ENCODE data around the gene TRAIP. TPM values are rescaled to one million over a fixed set of nuclear protein-coding genes. Genes with fewer than 3 reads are reported as not detected.

Gene TRAIP
- total RNA-seq, 1 experiment from 2014 or later, result 28.0 TPM

GRCh38 chr3:49878686-49879085 is 22.3 kb upstream of the TRAIP start:
- Mint-ChIP-seq H3K4me3 (ENCODE audit: unreplicated experiment) (no peak overlapping the region), H3K36me3 (ENCODE audit: insufficient read depth, unreplicated experiment) (no peaks in the 10 kb centered on the region), H3K27ac (ENCODE audit: unreplicated experiment) (no peak overlapping the region), H3K4me1 (ENCODE audit: low read depth, unreplicated experiment) (peaks cover 10% of the 10 kb centered on the region), H3K27me3 (ENCODE audit: insufficient read depth, unreplicated experiment) (no peaks in the 10 kb centered on the region), H3K9me3 (ENCODE audit: unreplicated experiment) (no peaks in the 10 kb centered on the region)
- no peak for DNase-seq
- no peak overlapping the region for H3K4me3 ChIP-seq (ENCODE audit: low read depth, low read length)
- H3K4me1 ChIP-seq, result peaks cover 40% of the 10 kb centered on the region
- TF ChIP-seq CTCF (IDR thresholded peaks at IDR 0.05; ENCODE audit: insufficient read depth in 1 of 2, low read depth in 1 of 2, low read length in 1 of 2, severe bottlenecking in 1 of 2, unreplicated experiment in 1 of 2), result no peak
- ChIA-PET POLR2A (interaction anchor here (0.6 kb wide), 1 partner anchor 470 kb away, joined by 3 read pairs; no protein-coding TSS in a partner anchor), CTCF (no interaction called here)
- H3K9me3 ChIP-seq, result no peaks in the 10 kb centered on the region
- intact Hi-C loops (cut with micrococcal nuclease; ENCODE audit: unreplicated experiment), result no loop called here
- no TSS peak for BruUV-seq (replicated peaks)
- H3K27me3 ChIP-seq (replicated peaks; ENCODE audit: control insufficient read depth, insufficient read depth, low read length), result no peaks in the 10 kb centered on the region
- H3K36me3 ChIP-seq (ENCODE audit: control insufficient read depth, insufficient read depth, low read length), result no peaks in the 10 kb centered on the region

GRCh38 chr3:49877716-49878115 is 21.4 kb upstream of the TRAIP start:
- H3K36me3 Mint-ChIP-seq (ENCODE audit: insufficient read depth, unreplicated experiment), result no peaks in the 10 kb centered on the region
- H3K9me3 Mint-ChIP-seq (ENCODE audit: unreplicated experiment), result no peaks in the 10 kb centered on the region
- intact Hi-C loops (cut with micrococcal nuclease; ENCODE audit: unreplicated experiment), result no loop called here
- H3K4me3 Mint-ChIP-seq (ENCODE audit: unreplicated experiment), result no peak overlapping the region
- DNase-seq, result no peak
- ChIA-PET CTCF (interaction anchor here (0.6 to 0.7 kb wide), 2 partner anchors 25 to 1514 kb away, joined by 6 to 8 read pairs; no protein-coding TSS in a partner anchor), POLR2A (no interaction called here)
- Histone ChIP-seq H3K4me1 (peaks cover 50% of the 10 kb centered on the region), H3K36me3 (ENCODE audit: control insufficient read depth, insufficient read depth, low read length) (no peaks in the 10 kb centered on the region), H3K4me3 (ENCODE audit: low read depth, low read length) (no peak overlapping the region), H3K9me3 (no peaks in the 10 kb centered on the region), H3K27me3 (replicated peaks; ENCODE audit: control insufficient read depth, insufficient read depth, low read length) (no peaks in the 10 kb centered on the region)
- H3K27me3 Mint-ChIP-seq (ENCODE audit: insufficient read depth, unreplicated experiment), result no peaks in the 10 kb centered on the region
- BruUV-seq (replicated peaks), result no TSS peak
- peaks cover 13% of the 10 kb centered on the region for H3K4me1 Mint-ChIP-seq (ENCODE audit: low read depth, unreplicated experiment)
- no peak for TF ChIP-seq CTCF (IDR thresholded peaks at IDR 0.05; ENCODE audit: insufficient read depth in 1 of 2, low read depth in 1 of 2, low read length in 1 of 2, severe bottlenecking in 1 of 2, unreplicated experiment in 1 of 2)
- H3K27ac Mint-ChIP-seq (ENCODE audit: unreplicated experiment), result no peak overlapping the region

GRCh38 chr3:49876567-49876966 is 20.2 kb upstream of the TRAIP start:
- intact Hi-C loops (cut with micrococcal nuclease; ENCODE audit: unreplicated experiment), result no loop called here
- no peaks in the 10 kb centered on the region for H3K27me3 Mint-ChIP-seq (ENCODE audit: insufficient read depth, unreplicated experiment)
- ChIA-PET CTCF (interaction anchor here (0.5 kb wide), 1 partner anchor 199 kb away, joined by 3 read pairs; no protein-coding TSS in a partner anchor), POLR2A (no interaction called here)
- Histone ChIP-seq H3K27me3 (replicated peaks; ENCODE audit: control insufficient read depth, insufficient read depth, low read length) (no peaks in the 10 kb centered on the region), H3K4me1 (peaks cover 52% of the 10 kb centered on the region), H3K4me3 (ENCODE audit: low read depth, low read length) (no peak overlapping the region), H3K36me3 (ENCODE audit: control insufficient read depth, insufficient read depth, low read length) (no peaks in the 10 kb centered on the region), H3K9me3 (no peaks in the 10 kb centered on the region)
- H3K9me3 Mint-ChIP-seq (ENCODE audit: unreplicated experiment), result no peaks in the 10 kb centered on the region
- no peak overlapping the region for H3K4me3 Mint-ChIP-seq (ENCODE audit: unreplicated experiment)
- BruUV-seq (replicated peaks), result no TSS peak
- no peak for TF ChIP-seq CTCF (IDR thresholded peaks at IDR 0.05; ENCODE audit: insufficient read depth in 1 of 2, low read depth in 1 of 2, low read length in 1 of 2, severe bottlenecking in 1 of 2, unreplicated experiment in 1 of 2)
- no peak overlapping the region for H3K27ac Mint-ChIP-seq (ENCODE audit: unreplicated experiment)
- peaks cover 14% of the 10 kb centered on the region for H3K4me1 Mint-ChIP-seq (ENCODE audit: low read depth, unreplicated experiment)
- no peak for DNase-seq
- no peaks in the 10 kb centered on the region for H3K36me3 Mint-ChIP-seq (ENCODE audit: insufficient read depth, unreplicated experiment)
